OCI-LY1 (cell line): ENCODE measurements around the gene MZB1.

Source experiments
- H2AFZ ChIP-seq: fragments of 200-600 bp; sonication (generic), shearing (Covaris generic); 2 replicates; pipeline ENCODE4 v1.6.0; 2014; ENCODE audit warnings: antibody characterized with exemption, mild to moderate bottlenecking, low read length
- H3F3A ChIP-seq: fragments of 200-600 bp; sonication (generic), shearing (Covaris generic); 2 replicates; pipeline ENCODE4 v1.6.0; 2014; ENCODE audit warnings: mild to moderate bottlenecking, antibody characterized with exemption, low read length, moderate library complexity; ENCODE audit not compliant: insufficient read depth
- H3K27ac ChIP-seq: fragments of 200-600 bp; sonication (generic); 2 replicates; pipeline ENCODE4 v1.5.1; 2014; ENCODE audit warnings: low read length, mixed run types, mild to moderate bottlenecking, low read depth; ENCODE audit not compliant: poor library complexity, severe bottlenecking
- H3K27me3 ChIP-seq: fragments of 200-600 bp; sonication (generic); 2 replicates; pipeline ENCODE4 v1.6.0; 2014; ENCODE audit warnings: antibody characterized with exemption, mild to moderate bottlenecking, low read length, moderate library complexity; ENCODE audit not compliant: insufficient read depth
- H3K36me3 ChIP-seq: fragments of 200-600 bp; sonication (generic); 2 replicates; pipeline ENCODE4 v1.6.1; 2014; ENCODE audit warnings: mild to moderate bottlenecking, antibody characterized with exemption, low read length, moderate library complexity, mixed read lengths; ENCODE audit not compliant: insufficient read depth
- H3K4me1 ChIP-seq: fragments of 200-600 bp; sonication (generic); 2 replicates; pipeline ENCODE4 v1.5.1; 2014; ENCODE audit warnings: mild to moderate bottlenecking, low read length, moderate library complexity; ENCODE audit not compliant: insufficient read depth, severe bottlenecking
- H3K4me2 ChIP-seq: fragments of 200-600 bp; sonication (generic), shearing (Covaris generic); 2 replicates; pipeline ENCODE4 v1.6.1; 2014; ENCODE audit warnings: low read length
- H3K4me3 ChIP-seq: fragments of 200-600 bp; sonication (generic); 2 replicates; pipeline ENCODE4 v1.5.1; 2014; ENCODE audit warnings: low read length, low read depth, mild to moderate bottlenecking, mixed read lengths; ENCODE audit not compliant: poor library complexity, severe bottlenecking
- H3K79me2 ChIP-seq: fragments of 200-600 bp; shearing (Covaris generic); 2 replicates; pipeline ENCODE4 v1.6.1; 2016; ENCODE audit warnings: mixed run types, low read length, mixed read lengths; ENCODE audit not compliant: insufficient read depth
- H3K9ac ChIP-seq: fragments of 200-600 bp; sonication (generic), shearing (Covaris generic); 2 replicates; pipeline ENCODE4 v1.6.1; 2014; ENCODE audit warnings: mild to moderate bottlenecking, low read length, mixed read lengths
- H3K9me2 ChIP-seq: fragments of 200-600 bp; sonication (generic), shearing (Covaris generic); 2 replicates; pipeline ENCODE4 v1.6.1; 2014; ENCODE audit warnings: low read depth, mild to moderate bottlenecking, low read length, mixed read lengths
- H3K9me3 ChIP-seq: fragments of 200-600 bp; shearing (Covaris generic); 2 replicates; pipeline ENCODE4 v1.6.1; 2014; ENCODE audit warnings: low read length, mixed read lengths
- H4K20me1 ChIP-seq: fragments of 200-600 bp; sonication (generic), shearing (Covaris generic); 2 replicates; pipeline ENCODE4 v1.6.0; 2016; ENCODE audit warnings: mild to moderate bottlenecking, low read length; ENCODE audit not compliant: insufficient read depth
- CTCF ChIP-seq: fragments of 200-600 bp; sonication (generic), shearing (Covaris generic); IDR thresholded peaks from 2 replicates; pipeline ENCODE4 v1.5.1; 2017; ENCODE audit warnings: mild to moderate bottlenecking, antibody characterized with exemption, low read length, moderate library complexity, mixed read lengths
- EZH2 ChIP-seq: fragments of 200-600 bp; sonication (generic), shearing (Covaris generic); IDR thresholded peaks from 2 replicates; pipeline ENCODE4 v1.8.0; 2017; ENCODE audit warnings: borderline replicate concordance, mixed run types, mild to moderate bottlenecking, antibody characterized with exemption, low read length, moderate library complexity, mixed read lengths

Gene MZB1

GRCh38 chr5:139383993-139384590 is 5.6 kb downstream of the MZB1 start:
- H3K27me3 ChIP-seq, result no peaks in the 10 kb centered on the region
- no peaks in the 10 kb centered on the region for H3K79me2 ChIP-seq
- H2AFZ ChIP-seq, result no peak overlapping the region
- H3K27ac ChIP-seq, result peak overlapping the region; percentile 98
- H3K4me3 ChIP-seq, result no peak overlapping the region
- peak overlapping the region; percentile 46; the same call in 1 of the 2 replicates for H3K9ac ChIP-seq
- H3K9me3 ChIP-seq, result no peaks in the 10 kb centered on the region
- H4K20me1 ChIP-seq, result no peaks in the 10 kb centered on the region
- no peaks in the 10 kb centered on the region; the same call in 1 of the 2 replicates for H3F3A ChIP-seq
- no peaks in the 10 kb centered on the region for H3K9me2 ChIP-seq
- TF ChIP-seq EZH2, result no peak
- TF ChIP-seq CTCF, result no peak
- peaks cover 58% of the 10 kb centered on the region for H3K4me1 ChIP-seq
- H3K4me2 ChIP-seq, result no peak overlapping the region
- H3K36me3 ChIP-seq, result peaks cover 29% of the 10 kb centered on the region

- Histone ChIP-seq H3K27me3 (no peaks in the 10 kb centered on the region), H3K4me1 (peaks cover 55% of the 10 kb centered on the region), H3K4me3 (no peak within 1 kb of the TSS), H3K4me2 (no peak within 1 kb of the TSS), H3K9ac (no peak within 1 kb of the TSS), H2AFZ (no peak within 1 kb of the TSS), H3K79me2 (no peaks in the 10 kb centered on the region), H3K36me3 (peaks cover 26% of the 10 kb centered on the region), H3K9me3 (no peaks in the 10 kb centered on the region), H3K27ac (peak within 1 kb of the TSS; percentile 98), H3K9me2 (no peaks in the 10 kb centered on the region), H3F3A (no peaks in the 10 kb centered on the region; the same call in 1 of the 2 replicates), H4K20me1 (no peaks in the 10 kb centered on the region)
- TF ChIP-seq EZH2 (no peak), CTCF (no peak)
Measured at GRCh38 chr5:139383275-139383992, 6.3 kb downstream of the MZB1 start, which contains the start of gene SLC23A1. TSS of gene SLC23A1 (minus strand) at chr5:139383297. CDS start at chr5:139383253, 44 bp downstream.

- H3K79me2 ChIP-seq, result no peaks in the 10 kb centered on the region
- H3K4me1 ChIP-seq, result peaks cover 49% of the 10 kb centered on the region
- no peak overlapping the region for H3K4me3 ChIP-seq
- H2AFZ ChIP-seq, result no peak overlapping the region
- H3K9ac ChIP-seq, result no peak overlapping the region
- peaks cover 19% of the 10 kb centered on the region for H3K36me3 ChIP-seq
- no peaks in the 10 kb centered on the region for H4K20me1 ChIP-seq
- no peaks in the 10 kb centered on the region; the same call in 1 of the 2 replicates for H3F3A ChIP-seq
- no peak overlapping the region for H3K4me2 ChIP-seq
- no peak for TF ChIP-seq CTCF
- TF ChIP-seq EZH2, result no peak
- no peaks in the 10 kb centered on the region for H3K9me2 ChIP-seq
- H3K27me3 ChIP-seq, result no peaks in the 10 kb centered on the region
- H3K27ac ChIP-seq, result no peak overlapping the region
- no peaks in the 10 kb centered on the region for H3K9me3 ChIP-seq
Measured at GRCh38 chr5:139382807-139383206, 6.9 kb downstream of the MZB1 start.
